NCI-H226 (cell line): ENCODE data around the gene CCSER1.
"Not testable (repeated sequence)": the region's sequence is repeated elsewhere in the genome, so short reads cannot be mapped to it uniquely, and the experiment has no call there.

Experiments
- DNase-seq: peaks from one replicate; pipeline ENCODE4 v3.0.0-alpha.2; 2015

Gene CCSER1

DNA sequence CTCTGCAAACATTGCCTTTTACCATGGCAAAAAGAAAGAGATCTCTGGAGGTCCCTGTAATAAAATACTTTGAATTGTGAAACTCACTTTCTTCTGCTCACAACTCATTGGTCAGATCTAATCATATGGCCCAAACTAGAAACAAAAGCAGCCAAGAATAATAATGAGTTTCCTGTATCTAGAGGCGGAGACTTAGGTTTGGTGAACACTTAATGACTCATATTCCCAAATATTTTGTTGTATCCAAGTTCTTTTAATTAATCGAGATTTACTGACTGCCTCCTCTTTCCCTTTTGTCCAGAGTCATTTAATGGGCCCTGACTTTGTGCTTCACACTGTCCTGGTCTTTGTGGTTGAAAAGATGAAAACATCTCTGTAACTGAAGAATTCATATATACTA, 190.6 kb downstream of the CCSER1 start:
- peak; percentile 83 for DNase-seq

DNA sequence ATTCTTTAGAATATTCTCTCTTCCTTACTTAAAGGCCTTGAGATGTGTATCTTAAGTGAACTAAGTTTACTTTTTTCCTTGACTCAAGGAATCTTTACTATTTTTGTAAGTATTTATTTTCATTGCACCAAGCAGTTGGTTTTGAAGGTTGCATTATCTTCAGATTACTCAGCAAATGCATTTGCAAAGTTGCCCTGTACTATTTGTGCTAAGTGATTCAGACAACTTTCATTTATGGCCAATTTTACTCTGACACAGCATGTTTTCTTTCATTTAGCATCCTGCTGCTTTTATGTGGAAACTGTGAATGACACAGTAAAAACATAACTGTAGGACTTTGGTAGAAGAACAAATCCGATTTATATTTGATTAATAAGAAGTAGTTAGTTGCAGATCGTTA, 191.0 kb downstream of the CCSER1 start:
- DNase-seq: peak; percentile 58

DNA sequence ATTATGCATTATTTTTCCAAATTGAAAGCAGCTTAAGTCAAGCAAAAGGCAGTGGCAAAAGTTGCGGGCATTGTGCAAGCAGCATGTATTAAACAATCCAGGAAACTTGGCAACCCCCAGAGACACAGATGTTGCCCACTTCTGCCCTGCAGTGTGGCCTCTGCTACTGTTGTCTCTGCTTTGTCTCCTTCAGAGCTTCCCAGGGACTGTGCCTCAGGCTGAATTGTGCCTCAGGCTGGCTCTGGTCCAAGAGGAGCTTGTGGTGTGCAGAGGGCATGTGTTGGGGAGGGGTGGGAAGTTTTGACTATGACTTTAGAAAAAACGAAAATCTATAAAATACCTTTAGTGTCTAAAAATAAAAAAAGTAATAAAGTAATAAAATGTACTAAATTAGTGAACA, 201.4 kb downstream of the CCSER1 start:
- no peak for DNase-seq

DNA sequence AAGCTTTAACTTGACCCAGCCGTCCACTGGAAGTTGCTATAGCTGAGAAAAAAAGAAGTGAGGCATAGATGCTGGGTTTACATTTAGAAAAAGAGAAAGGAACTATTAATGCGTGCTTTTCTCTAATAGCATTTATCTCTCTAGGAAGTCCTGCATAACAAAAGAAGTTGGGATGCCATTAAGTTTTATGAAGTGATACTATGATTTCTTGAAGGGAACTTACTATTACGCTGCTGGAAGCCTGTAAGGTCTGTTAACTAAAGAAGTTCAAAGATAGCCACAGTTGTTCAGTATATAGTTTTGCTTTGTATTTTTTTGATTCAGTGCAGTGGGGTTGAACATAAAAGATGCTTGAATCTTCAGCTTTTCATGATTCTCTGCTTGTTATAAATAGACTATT, 203.4 kb downstream of the CCSER1 start:
- DNase-seq: no peak

DNA sequence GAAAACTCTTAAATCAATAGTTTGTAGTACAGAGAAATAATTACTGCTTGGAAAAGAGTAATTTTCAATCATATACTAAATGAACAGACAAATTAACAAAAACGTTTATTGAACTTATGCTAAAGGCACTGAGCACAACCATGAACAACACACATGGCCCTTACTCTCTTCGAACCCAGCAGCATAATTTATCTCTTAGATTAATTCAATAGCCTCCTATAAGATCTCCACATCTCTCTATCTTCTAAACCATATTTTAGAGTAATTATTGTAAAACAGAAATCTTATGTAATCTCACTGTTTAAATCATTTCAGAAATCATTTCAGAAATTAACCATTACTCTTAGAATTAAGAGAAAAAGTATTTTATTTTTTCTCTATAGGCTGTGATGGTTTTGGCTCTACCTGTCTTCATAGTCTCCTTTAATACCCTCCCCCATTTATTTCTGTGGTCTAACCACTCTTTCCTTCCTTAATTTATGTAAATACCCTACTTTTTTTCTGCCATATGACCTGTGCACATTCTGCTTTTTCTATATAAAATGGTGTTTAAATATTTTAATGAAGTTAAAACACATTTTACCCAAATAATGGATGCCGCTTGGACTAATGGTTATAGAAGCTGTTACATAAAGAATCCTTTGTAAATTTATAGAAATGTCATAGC, 218.5 kb downstream of the CCSER1 start:
- DNase-seq: no peak

DNA sequence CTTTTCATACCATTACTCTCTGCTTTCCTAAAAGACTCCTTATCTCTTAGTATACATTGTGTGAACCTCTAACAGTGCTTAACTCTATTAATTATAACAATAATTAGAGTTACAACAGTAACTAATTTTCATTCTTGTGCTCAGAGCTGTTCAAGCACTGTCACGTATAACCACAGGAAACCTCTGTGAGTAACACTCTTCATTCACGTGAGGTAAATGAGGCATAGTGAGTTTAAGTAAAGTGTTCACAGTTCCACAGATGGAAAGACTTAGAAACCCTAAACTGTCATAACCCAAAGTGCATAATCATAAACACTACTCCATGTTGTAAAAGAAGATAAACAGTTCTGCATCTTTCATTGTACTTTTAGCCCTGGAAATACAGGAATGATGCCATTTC, 222.4 kb downstream of the CCSER1 start:
- DNase-seq: no peak

DNA sequence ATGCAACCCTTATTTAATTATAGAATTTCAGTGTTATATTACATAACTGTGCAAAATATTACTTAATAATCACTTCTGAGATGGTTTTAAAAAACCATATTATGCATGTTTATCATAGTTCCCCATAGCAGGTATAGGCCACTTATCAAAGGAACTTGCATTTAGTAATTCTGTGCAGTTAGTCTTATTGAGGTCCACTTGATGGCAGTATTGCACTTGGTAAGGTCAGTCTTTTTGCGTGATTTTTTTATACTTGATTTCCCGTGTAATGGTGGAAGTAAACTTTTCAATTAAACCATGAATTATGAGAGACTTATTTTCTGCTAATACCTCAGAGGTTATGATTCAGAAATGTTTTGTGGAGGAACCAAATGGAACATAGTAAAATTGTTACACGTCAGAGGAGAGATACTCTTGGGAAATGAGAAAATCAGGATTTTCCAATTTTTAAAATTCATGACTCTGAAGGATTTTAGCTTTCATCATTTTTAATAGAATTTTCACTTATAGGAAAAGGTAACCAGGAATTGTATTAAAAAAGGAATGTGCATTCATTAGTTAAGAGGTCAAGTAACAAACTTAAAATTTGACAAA, 230.0 kb downstream of the CCSER1 start:
- DNase-seq: peak; percentile 14

DNA sequence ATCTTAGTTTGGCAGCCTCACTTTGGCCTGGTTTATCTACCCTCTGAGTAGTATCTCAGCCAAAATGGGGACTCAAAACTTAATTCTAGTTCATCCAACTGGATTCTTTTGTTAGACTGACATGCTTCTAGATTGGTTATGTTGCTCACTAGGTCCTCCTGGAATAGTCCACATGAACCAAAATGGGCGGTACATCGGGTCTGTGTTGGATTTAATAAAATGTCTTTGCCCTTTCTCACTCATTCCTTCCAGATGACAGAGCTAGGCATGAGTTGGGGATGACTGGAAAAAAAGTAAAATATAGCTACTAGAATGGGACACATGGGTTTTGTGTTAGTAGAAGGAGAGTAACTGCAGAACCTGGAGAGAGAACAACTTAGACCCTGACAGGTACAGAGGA, 247.9 kb downstream of the CCSER1 start:
- no peak for DNase-seq

DNA sequence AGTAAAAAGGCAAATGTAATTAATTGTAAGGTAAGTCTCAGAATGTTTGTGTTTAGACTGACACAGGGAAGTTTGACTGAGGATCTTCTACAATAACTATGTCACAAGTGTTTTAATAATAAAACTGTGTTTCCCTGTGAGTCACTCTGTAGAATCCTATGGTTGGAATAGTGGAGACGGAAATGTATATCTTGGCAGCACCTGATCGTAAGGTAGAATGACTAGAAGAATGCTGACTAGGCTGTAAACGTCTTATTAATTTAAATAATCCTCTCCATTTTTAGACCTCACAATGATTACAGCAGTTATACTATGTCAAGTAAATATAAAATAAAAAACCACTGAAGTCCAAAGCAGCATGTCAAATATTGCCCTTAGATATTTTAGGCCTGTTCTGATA, 266.0 kb downstream of the CCSER1 start:
- no peak for DNase-seq

DNA sequence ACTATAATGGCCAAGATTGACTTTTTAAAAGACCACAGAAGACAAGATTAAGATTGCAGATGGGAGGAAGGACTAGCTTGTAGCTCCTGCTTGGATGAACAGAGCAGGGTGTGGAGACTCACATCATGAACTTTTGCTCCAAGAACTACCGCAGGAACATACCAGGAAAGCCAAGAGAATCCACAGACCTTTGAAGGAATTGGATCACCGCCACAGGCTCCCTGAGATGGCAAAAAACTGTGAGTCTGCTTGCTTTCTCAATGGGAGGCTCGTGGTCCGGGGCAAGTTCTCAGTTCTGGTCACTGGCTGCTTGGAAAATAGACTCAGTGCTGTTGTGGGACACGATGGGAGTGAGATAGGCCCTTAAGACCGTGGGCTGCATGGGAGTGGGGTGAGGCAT, 276.6 kb downstream of the CCSER1 start:
- DNase-seq: no peak

DNA sequence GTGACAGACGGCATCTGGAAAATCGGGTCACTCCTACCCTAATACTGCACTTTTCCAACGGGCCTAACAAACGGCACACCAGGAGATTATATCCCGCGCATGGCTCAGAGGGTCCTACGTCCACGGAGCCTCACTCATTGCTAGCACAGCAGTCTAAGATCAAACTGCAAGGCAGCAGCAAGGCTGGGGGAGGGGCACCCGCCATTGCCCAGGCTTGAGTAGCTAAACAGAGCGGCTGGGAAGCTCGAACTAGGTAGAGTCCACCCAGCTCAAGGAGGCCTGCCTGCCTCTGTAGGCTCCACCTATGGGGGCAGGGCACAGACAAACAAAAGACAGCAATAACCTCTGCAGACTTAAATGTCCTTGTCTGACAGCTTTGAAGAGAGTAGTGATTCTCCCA, 280.7 kb downstream of the CCSER1 start:
- not testable (repeated sequence) for DNase-seq

DNA sequence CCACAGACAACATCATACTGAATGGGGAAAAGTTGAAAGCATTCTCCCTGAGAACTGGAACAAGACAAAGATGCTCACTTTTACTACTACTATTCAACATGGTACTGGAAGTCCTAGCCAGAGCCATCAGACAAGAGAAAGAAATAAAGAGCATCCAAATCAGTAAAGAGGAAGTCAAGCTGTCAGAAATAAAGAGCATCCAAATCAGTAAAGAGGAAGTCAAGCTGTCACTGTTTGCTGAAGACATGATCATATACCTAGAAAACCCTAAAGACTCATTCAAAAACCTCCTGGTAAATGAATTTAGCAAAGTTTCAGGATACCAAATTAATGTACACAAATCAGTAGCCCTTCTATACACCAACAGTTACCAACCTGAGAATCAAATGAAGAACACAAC, 285.6 kb downstream of the CCSER1 start:
- DNase-seq: not testable (repeated sequence)

DNA sequence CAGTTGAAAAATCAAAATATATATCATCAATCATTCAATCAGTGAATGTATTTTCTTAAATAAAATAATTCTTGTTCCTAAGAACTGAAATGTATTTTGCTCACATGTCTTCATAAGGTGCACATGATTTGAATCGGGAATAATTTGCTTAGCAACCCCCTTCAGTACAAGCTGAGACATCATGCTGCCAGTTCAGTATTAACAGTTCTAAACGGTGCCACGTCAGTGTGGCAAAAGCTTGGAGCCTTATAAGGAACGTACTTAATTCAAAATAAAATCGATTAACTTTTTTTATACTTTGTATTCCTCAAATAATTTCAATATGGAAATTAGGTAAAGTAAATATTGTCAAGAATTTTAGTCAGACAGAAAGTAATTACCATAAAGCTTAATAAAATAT, 287.9 kb downstream of the CCSER1 start:
- DNase-seq: no peak

DNA sequence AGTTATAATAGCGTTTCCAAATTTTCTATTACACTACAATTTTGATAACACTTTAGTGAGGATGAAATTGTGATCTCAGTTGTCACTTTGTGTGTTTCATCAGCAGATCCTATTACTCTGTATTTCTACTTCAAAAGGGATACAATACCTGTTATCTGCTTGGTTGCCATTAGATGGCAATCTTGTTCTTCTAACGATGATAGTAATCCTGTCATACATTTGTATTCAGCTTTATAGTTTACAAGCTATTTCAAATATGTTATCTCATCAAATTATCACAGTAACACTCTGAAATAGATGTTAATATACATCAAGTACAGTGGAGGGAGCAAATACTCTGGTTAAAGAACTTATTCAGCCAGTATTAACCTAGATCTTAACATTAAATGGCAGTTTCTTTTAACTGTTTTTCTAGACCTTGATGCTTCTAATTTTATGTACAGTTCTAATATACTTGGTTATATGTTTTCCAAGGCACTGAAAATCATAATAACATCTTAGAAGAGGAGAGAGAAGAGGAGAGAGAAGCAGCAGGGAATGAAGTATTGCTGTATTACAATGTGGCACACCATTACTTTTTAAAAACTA, 292.0 kb downstream of the CCSER1 start:
- peak; percentile 5 for DNase-seq

DNA sequence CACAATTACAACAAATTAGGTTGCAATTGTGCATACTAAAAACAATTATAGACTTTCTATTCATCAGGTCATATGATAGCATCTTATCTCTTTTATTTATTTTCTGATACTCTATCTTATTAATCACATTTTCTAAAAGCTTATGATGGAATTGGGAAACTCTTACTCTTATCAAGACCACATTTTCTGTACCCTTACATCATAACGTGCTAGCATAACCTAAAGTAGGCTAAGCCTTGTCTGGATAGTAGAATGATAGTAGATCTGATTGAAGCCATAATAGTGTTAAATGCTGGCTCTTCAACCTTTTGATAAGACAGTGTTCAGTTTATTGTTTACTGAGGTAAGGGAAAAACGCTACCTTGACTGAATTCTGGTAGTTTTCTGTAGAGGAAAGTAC, 294.0 kb downstream of the CCSER1 start:
- no peak for DNase-seq

DNA sequence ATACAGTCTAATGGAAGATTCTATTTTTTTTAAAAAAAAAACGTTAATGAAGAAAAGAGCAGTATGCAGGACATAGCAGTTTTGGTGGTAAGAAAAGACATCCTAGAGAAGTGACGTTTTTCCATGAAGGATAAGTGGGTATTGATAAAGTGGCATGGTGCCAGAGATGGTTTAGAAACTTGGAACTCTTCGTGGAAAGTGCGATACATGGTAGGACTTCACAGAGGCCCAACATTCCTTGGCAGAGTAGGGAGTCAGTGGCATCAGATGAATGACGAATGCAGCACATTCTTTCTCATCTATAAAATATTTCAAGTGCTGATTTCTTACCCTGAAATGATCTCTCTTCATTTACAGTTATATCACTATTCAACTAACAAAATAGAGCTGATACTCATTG, 298.7 kb downstream of the CCSER1 start:
- peak; percentile 52 for DNase-seq

DNA sequence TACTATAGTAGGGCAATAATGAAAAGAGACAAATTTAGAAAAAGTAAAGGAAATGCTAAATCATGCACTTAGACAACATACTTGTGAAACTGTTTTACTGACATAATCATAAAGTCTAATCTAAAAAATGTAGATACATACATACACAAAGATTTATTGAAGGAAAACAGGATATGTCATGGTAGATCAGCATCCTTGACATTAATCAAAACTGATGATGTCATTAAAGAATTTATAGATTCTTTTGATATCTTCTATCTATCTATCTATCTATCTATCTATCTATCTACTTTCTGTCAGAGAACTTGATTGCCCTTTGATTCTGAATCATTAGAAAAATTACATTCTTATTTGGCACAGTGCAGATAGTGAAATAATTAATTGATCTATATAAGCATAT, 311.3 kb downstream of the CCSER1 start:
- DNase-seq: no peak

DNA sequence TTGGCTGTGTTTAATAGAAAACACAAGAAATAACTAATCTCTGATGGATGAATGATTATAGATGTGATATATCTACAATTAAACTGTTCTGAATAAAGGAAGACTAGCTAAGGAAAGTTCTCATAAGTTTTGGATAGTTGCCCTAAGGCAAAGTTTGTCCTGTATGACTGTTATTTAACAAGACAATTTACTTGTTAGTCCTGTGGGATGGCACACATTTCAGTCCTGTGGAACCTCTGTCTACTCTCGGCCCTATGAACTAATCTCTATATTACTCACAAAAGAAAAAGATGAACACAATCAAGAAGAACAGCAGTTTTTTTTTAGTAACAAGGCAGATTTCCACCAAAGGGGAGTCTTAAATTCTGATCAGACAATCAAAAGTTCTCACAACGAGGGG, 314.6 kb downstream of the CCSER1 start:
- no peak for DNase-seq

DNA sequence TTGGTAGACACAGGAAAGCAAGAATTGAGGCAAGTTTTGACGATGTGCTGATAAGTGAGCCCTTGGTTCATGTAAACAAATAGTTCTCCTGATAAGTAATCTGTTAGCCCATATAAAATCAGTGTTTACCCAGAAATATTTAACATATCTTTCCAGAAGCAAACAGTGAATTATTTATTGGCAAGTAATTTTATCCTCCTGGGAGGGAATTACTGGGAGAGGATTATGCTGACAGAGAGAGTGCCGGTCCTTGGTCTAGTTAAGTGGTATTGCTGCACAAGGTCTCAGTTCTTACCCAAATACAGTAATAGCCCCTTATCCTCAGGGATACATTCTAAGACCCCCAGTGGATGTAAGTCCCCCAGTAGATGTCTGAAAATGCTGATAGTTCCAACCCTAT, 315.4 kb downstream of the CCSER1 start:
- DNase-seq: no peak

DNA sequence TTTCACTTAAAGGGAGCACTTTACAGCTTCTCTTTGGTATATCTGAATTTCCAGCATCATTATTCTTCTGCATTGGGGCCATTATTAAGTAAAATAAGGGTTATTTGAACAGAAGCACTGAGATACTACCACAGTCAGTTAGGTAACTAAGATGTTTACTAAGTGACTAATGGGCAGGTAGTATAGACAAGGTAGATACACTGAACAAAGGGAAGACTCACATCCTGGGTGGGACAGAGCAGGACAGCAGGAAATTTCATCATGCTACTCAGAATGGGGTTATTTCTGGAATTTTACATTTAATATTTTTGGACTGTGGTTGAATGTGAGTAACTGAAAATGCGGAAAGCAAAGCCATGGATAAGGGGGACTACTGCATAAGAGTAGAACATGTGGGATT, 316.0 kb downstream of the CCSER1 start:
- DNase-seq: no peak

DNA sequence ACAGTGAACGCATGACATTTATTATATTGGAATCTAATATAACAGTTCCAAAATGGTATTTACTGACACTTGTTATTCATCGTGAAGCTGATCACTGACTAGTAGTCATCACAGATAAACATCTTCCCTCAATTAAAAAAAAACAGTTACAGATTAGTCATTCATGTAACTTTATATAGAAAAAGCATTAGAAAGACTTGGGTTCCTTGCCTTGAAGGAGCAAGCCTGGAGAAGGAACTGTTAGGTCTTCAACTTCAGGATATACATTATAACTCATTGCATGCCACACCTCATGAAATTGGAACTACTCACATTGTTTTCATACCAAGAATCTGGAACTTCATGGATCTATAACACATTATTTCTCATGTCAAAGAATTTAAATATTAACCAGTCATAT, 317.7 kb downstream of the CCSER1 start:
- no peak for DNase-seq

DNA sequence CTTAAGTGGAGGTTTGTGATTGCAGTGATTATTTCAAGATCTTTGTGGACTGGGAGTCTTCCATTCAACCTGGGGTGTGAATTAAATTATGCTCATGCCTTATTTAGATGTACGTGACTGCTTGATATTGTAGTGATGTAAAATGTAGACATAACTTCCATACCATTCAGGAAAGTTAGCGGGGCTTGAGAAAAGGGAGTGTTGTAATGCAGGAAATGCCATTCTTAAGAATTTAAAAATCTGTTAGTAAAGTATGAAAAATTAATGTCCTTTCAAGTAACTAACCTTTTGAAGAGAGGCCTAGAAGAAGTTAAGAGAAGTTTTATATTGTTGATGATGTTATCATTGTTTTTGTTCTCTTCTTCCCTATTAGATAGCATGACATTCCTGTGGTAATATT, 318.2 kb downstream of the CCSER1 start:
- peak; percentile 77 for DNase-seq

DNA sequence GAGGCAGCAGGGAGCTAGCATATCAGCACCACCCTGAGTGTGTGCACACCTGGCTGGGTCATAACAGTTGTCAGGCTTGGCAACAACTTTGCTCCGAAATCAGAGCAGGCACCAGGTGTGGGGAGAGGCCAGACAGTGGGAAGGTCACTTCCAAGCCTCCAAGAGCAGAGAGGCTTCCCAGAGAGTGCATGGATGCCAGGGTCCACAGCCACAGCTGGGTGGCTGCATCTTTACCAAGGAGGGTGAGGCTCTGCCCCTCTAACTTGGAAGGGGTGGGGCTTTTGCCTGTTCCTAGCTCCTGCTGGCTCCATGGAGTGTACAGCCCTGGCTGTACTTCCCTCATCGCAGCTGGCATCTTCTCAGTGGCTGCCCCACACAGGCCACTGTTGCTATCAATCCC, 322.4 kb downstream of the CCSER1 start:
- no peak for DNase-seq

DNA sequence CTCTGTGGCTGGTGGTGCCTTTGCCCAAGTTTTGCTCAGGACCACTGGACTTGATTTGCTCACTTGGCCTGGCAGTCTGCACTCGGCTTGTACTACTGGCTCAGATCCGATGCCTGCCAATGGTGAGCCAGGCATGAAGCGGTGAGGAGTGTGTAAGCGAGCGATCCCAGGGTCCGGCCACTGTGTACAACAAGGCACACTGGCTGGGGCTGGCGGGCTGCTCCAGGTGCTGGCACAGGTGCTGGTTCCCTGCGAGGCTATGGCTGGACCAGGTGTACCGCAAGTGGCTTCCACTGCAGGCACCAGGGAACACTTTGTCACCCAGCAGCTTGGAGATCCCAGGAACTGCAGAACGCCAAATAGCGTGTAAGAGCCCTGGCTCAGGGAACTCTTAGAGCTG, 329.7 kb downstream of the CCSER1 start:
- DNase-seq: no peak

DNA sequence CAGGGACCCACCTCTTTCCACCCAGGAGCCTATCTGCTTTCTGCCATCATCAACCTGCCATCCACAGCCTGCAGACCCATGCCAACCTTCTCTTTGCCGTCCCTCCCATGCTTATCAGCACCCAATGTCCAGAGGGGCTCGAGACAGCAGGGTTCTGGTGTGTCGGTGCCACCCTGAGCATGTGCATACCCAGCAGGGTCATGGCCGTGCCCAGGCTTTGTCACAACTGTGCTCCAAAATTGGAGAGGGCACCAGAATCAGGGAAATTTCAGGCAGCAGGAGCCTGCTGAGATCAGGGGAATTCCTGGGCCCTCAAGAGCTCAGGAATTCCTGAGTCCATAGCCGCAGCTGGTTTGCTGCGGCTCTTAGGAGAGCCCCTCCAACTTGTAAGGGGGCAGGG, 330.6 kb downstream of the CCSER1 start:
- DNase-seq: no peak
